ENCODE data around the gene NRCAM.
"Not testable (repeated sequence)": the region's sequence is repeated elsewhere in the genome, so short reads cannot be mapped to it uniquely, and the experiment has no call there.

NRCAM gene

GRCh38 chr7:108455998-108456677 is at the start of gene NRCAM:
TSS of gene NRCAM (minus strand) at chr7:108456436. CDS start at chr7:108240064, 216,372 bp downstream.
- DNase-seq = no peak

- not testable (repeated sequence) for DNase-seq
Measured at GRCh38 chr7:108504576-108504975, 48.3 kb upstream of the NRCAM start.

- no peak for DNase-seq
Measured at GRCh38 chr7:108503112-108504026, 47.1 kb upstream of the NRCAM start.

DNA sequence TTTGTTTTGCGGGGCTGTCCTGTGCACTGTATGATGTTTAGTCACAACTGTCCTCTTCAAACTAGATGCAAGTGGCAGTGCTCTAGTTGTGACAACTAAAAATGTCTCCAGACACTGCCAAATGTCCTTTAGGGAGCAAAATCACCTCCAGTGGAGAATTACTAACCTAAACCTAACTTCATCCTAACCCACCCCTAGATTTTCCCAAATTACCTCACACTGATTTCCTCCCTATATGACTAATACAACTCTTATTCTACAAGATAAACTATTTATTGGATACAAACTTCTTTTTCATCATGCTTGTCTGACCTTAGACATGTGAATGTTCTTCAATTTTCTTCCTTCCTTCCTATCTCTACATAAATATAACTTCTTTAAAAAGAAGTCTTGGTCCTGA is 43.3 kb upstream of the NRCAM start:
- no peak for DNase-seq

- no peak for DNase-seq
Measured at GRCh38 chr7:108498481-108498880, 42.2 kb upstream of the NRCAM start.

- DNase-seq = peak in 2 of 4 experiments; percentile 1 to 5
Measured at GRCh38 chr7:108497082-108497725, 41.0 kb upstream of the NRCAM start.

GRCh38 chr7:108492742-108493141 is 36.5 kb upstream of the NRCAM start:
- no peak for DNase-seq

DNA sequence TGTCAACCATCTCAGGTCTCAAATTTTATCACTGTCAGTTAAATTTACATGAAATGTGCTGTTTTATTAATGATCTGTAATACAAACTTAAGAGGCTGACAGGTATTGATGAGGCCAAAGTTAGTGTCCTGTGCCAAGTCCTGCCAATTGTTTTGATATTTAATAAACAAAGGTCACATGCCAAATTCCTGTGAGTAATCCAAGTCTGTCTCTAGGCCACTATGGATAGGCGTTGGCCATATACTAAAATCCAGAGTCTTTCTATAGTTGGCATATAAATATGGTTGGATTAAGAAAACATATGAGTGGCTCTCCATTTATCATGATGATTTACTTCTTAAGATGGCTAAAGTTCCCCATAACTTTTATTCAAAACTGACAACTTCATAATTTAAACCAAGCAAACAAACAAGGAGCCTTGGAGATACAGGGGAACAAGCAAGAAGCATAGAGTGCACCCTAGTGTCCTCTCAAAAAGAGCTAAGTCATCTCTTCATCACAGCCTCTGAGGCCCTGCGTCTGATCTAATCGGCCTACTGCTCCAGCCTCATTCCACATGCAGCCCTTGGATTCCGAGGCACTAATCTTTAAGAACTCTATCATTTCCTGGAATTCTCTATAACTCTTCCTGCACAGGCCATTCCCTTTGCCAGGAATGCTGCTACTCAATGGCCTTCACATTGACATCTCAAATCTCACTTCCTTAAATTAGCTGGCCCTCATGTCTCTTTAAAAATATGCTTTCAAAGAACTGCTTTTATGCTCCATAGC is 32.7 kb upstream of the NRCAM start:
- DNase-seq = no peak

DNA sequence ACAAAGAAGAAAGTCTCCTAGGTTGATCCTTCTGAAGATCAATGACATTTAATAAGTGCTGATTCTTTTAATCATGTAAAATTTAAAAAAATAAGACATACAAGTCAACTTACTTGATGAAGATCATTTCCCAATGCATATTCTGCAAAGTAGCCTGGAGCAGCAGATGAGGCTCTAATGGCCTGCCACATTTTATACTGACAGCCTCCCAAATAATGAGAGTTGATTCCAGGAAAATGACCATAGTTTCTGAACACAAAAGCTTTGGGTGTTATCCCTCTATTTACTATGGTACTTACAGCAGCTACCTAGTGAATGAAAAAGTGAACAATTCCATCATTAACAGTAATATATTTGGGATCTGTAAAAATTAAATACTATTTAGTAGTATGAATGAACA is 31.4 kb upstream of the NRCAM start:
- DNase-seq = no peak

DNA sequence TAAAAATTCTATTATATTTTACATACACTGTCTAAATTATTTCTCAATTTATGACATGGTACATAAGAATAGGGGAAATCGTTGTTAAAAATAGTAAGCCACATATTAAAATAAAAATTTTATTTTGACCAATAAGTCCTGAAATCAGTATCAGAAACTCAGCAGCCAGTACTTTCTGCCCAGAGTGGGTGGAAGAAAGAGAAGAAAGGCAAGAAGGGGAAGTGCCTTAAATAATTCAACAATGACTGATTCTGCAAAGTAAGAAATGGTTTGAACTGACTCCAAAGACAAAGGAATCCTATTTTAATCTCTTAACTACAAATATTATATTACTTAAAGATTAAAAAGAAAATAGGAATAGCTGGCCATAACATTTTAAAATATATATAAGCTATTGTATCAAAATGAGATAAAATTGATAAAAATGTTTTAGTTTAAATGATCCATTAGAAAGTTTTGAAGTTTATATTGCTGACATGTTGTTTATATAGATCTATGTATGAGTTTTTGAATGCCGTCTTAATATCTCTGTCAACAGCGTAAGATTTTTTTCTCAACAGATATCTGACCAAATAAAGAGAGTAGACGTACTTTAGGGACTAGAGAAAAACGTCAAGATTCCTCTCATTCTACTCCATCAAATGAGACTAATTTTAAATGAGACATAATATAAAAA is 30.2 kb upstream of the NRCAM start:
- DNase-seq = no peak

DNA sequence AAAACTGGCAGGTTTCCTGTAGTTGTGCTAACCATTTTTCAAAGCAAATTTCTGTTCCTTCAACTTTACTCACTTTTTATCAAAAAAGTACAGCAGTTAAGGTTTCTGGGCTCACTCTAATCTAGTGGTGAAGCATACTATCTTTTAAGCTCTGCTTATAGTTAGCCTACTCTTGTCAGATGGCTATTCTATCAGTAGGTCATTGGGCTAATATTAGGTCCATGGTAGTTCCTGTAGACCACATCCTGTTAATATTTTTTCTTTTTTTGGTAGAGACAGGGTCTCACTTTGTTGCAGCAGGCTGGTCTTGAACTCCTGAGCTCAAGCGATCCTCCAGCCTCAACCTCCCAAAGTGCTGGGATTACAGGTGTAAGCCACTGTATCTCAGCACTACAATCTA is 27.9 kb upstream of the NRCAM start:
- no peak for DNase-seq

- no peak for DNase-seq
Measured at GRCh38 chr7:108480311-108480710, 24.1 kb upstream of the NRCAM start.

GRCh38 chr7:108479751-108480150 is 23.5 kb upstream of the NRCAM start:
- DNase-seq = no peak

GRCh38 chr7:108479118-108479517 is 22.9 kb upstream of the NRCAM start:
- no peak for DNase-seq

DNA sequence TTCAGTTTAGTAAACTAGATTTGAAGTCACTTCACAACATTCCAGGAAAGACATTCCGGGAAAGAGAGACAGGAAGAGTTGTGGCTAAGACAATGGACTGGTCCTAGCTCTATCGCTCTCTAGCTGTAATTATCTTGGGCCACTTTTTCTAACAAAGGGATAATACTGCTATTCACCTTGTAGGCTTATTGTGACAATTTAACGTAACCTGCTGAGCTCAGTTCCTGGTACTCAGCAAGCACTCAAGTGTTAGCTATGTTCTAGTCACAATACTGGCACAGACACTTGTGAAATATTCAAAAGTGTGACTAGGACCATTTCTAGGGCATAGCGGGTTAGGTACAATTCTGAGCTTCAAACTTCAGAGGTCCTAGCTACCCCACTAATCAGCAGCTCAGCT is 12.0 kb upstream of the NRCAM start:
- DNase-seq = no peak

GRCh38 chr7:108467391-108467790 is 11.2 kb upstream of the NRCAM start:
- DNase-seq = no peak

- not testable (repeated sequence) for DNase-seq
Measured at GRCh38 chr7:108466322-108466721, 10.1 kb upstream of the NRCAM start.

DNA sequence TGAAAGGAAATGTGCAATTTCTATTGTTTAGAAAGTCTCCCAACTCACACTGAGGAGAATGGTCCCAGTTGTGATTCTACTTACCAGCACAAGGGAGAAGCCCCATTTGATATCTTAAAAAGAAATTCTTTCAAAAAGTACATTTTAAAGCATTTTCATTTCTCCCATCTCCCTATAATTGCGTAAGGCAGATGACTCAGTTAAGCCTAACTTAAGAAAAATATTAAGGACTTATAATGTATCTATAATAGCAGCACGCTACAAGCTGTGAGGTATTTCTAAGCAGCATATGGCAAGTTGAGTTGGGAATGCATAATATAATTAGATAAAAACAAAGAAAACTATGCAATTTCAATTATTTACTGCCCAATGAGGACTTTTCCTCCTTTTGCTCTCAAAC is 8.5 kb upstream of the NRCAM start:
- DNase-seq = no peak

- DNase-seq = peak in 1 of 4 experiments; percentile 13
Measured at GRCh38 chr7:108463613-108464012, 7.4 kb upstream of the NRCAM start.

DNA sequence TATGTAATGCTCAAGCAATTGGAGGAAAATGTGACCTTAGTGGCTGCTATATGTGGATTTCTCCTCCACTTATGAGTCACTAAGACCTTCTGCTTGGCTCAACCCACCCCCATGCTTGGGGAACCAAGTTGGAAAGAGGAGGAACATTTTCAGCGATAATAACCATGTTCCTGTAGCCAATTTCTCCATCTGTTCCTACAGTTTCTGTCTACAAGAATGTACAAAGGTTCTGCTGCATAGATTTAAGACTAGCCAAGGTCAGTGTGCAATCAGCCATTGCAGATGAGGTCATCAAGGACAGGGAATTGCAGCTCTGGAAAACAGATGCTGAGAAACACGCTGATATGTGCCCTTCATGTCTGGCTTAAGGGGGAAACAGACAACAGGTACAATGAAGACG is 5.6 kb upstream of the NRCAM start:
- DNase-seq = no peak

GRCh38 chr7:108460964-108461363 is 4.7 kb upstream of the NRCAM start:
- DNase-seq = no peak

- DNase-seq = no peak
Measured at GRCh38 chr7:108459922-108460551, 3.8 kb upstream of the NRCAM start.

All from activated naive CD4-positive, alpha-beta T cell (primary cell).